CD14-positive monocyte (primary cell): ENCODE results near the gene SLCO4A1. TPM values are rescaled to one million over a fixed set of nuclear protein-coding genes. Genes with fewer than 3 reads are reported as not detected.

Source experiments
- DNase-seq, 3 donors: peaks; one replicate each; pipeline ENCODE4 v3.0.0-alpha.2; 2011 to 2022
- H2AFZ ChIP-seq: 2 replicates; pipeline ENCODE4 v1.6.0; 2012; ENCODE audit warnings: mild to moderate bottlenecking, low read depth, low read length, inconsistent platforms; ENCODE audit not compliant: insufficient read depth, poor library complexity, severe bottlenecking
- H3K27ac ChIP-seq, 2 donors: 1 replicate in 1 of 2; 2 replicates in 1 of 2; pipeline ENCODE4 v1.5.1; 2012 to 2013; ENCODE audit warnings: low read length in 2 of 2, control low read depth in 1 of 2, inconsistent platforms in 1 of 2, low read depth in 1 of 2, mild to moderate bottlenecking in 1 of 2
- H3K27me3 ChIP-seq, 2 donors: one replicate each; pipeline versions ENCODE4 v1.6.0 to v1.6.1; 2011 to 2013; ENCODE audit warnings: low read length in 2 of 2; ENCODE audit not compliant: control insufficient read depth in 2 of 2, insufficient read depth in 2 of 2
- H3K36me3 ChIP-seq, 2 donors: replicated peaks in 1 of 2; 1 replicate in 1 of 2; 2 replicates in 1 of 2; pipeline versions ENCODE4 v1.5.1 to v1.6.1; 2012 to 2013; ENCODE audit warnings: low read length in 2 of 2, control low read depth in 1 of 2, inconsistent platforms in 1 of 2, mild to moderate bottlenecking in 1 of 2; ENCODE audit not compliant: insufficient read depth in 2 of 2, control insufficient read depth in 1 of 2
- H3K4me1 ChIP-seq, 2 donors: 1 replicate in 1 of 2; 2 replicates in 1 of 2; pipeline versions ENCODE4 v1.5.1 to v1.6.1; 2012 to 2013; ENCODE audit warnings: low read length in 2 of 2, control low read depth in 1 of 2, inconsistent platforms in 1 of 2, mild to moderate bottlenecking in 1 of 2, moderate library complexity in 1 of 2; ENCODE audit not compliant: insufficient read depth in 2 of 2, control insufficient read depth in 1 of 2
- H3K4me2 ChIP-seq: replicated peaks from 2 replicates; pipeline ENCODE3; 2012; ENCODE audit warnings: low read length, moderate library complexity, mild to moderate bottlenecking; ENCODE audit not compliant: poor library complexity, severe bottlenecking; ENCODE audit errors: extremely low read depth
- H3K4me3 ChIP-seq, 3 experiments: fragments of 200-600 bp in 1 of 3; sonication (generic) in 1 of 3; replicated peaks in 1 of 3; 1 replicate in 2 of 3; 2 replicates in 1 of 3; pipeline ENCODE4 v1.5.1; 2011 to 2013; ENCODE audit warnings: low read length in 3 of 3, mild to moderate bottlenecking in 3 of 3, control low read depth in 2 of 3, low read depth in 2 of 3, inconsistent platforms in 1 of 3, moderate library complexity in 1 of 3
- H3K79me2 ChIP-seq: 2 replicates; pipeline ENCODE4 v1.6.0; 2012; ENCODE audit warnings: mild to moderate bottlenecking, control low read depth, inconsistent platforms, low read length, moderate library complexity; ENCODE audit not compliant: insufficient read depth
- H3K9ac ChIP-seq: 2 replicates; pipeline ENCODE4 v1.6.0; 2017; ENCODE audit warnings: low read length, mild to moderate bottlenecking; ENCODE audit not compliant: insufficient read depth, poor library complexity, severe bottlenecking
- H3K9me3 ChIP-seq, 2 donors: replicated peaks in 1 of 2; 1 replicate in 1 of 2; 2 replicates in 1 of 2; pipeline versions ENCODE4 v1.5.1 to v1.6.1; 2012 to 2013; ENCODE audit warnings: low read length in 2 of 2, control low read depth in 1 of 2; ENCODE audit not compliant: control insufficient read depth in 1 of 2, insufficient read depth in 1 of 2
- H4K20me1 ChIP-seq: 2 replicates; pipeline ENCODE4 v1.6.0; 2012; ENCODE audit warnings: mild to moderate bottlenecking, low read length, control low read depth, moderate library complexity; ENCODE audit not compliant: insufficient read depth
- H3K27ac Mint-ChIP-seq, 7 donors: one replicate each; pipeline ENCODE4 v1.8.0; 2020; ENCODE audit warnings: mild to moderate bottlenecking in 7 of 7, mixed read lengths in 7 of 7, moderate library complexity in 6 of 7, inconsistent platforms in 2 of 7
- H3K27me3 Mint-ChIP-seq, 3 donors: one replicate each; pipeline ENCODE4 v1.8.0; 2021 to 2022; ENCODE audit warnings: low read depth in 3 of 3, mild to moderate bottlenecking in 3 of 3, mixed read lengths in 3 of 3, moderate library complexity in 3 of 3, inconsistent platforms in 1 of 3
- H3K36me3 Mint-ChIP-seq, 2 donors: one replicate each; pipeline ENCODE4 v1.8.0; 2020; ENCODE audit warnings: mixed read lengths in 2 of 2, inconsistent platforms in 1 of 2, mild to moderate bottlenecking in 1 of 2
- H3K4me1 Mint-ChIP-seq: one replicate; pipeline ENCODE4 v1.8.0; 2020; ENCODE audit warnings: mild to moderate bottlenecking, mixed read lengths
- H3K4me3 Mint-ChIP-seq, 2 donors: one replicate each; pipeline ENCODE4 v1.8.0; 2020; ENCODE audit warnings: mild to moderate bottlenecking in 2 of 2, mixed read lengths in 2 of 2, moderate library complexity in 1 of 2
- H3K9me3 Mint-ChIP-seq, 7 donors: one replicate each; pipeline ENCODE4 v1.8.0; 2020 to 2022; ENCODE audit warnings: mixed read lengths in 7 of 7, mild to moderate bottlenecking in 6 of 7, moderate library complexity in 6 of 7, inconsistent platforms in 2 of 7
- WGBS: methylation state at CpG from one replicate; pipeline ENCODE4 v1.1.5; 2013; ENCODE audit warnings: missing lambda C conversion rate; ENCODE audit not compliant: insufficient coverage; 5-methylcytosine and 5-hydroxymethylcytosine counted together
- intact Hi-C, 2 donors: fragments of 100-400 bp; cut with micrococcal nuclease; formaldehyde crosslinking; loops; one replicate each; pipeline versions ENCODE4 v1.15.0 to v1.15.1; 2023
- polyA plus RNA-seq, 3 donors: library from polyadenylated mRNA; depleted of rRNA in 1 of 3; unstranded in 2 of 3; stranded (reverse) in 1 of 3; fragments of 300-500 nt in 2 of 3; fragments of >200 nt in 1 of 3; fragmentation: Illumina TruSeq in 2 of 3; gene quantifications; 1 replicate in 2 of 3; 2 replicates in 1 of 3; pipeline ENCODE4 v1.2.3, GENCODE V29; 2012 to 2021
- TF ChIP-seq, protein P1 (sequence below): fragments of 200-600 bp; IDR thresholded peaks from one replicate; pipeline ENCODE4 v1.8.0; 2022; ENCODE audit warnings: antibody characterized with exemption, mild to moderate bottlenecking

The SLCO4A1 gene
- polyA plus RNA-seq, 3 donors: 0.05 to 0.42 (median 0.26) TPM

DNA sequence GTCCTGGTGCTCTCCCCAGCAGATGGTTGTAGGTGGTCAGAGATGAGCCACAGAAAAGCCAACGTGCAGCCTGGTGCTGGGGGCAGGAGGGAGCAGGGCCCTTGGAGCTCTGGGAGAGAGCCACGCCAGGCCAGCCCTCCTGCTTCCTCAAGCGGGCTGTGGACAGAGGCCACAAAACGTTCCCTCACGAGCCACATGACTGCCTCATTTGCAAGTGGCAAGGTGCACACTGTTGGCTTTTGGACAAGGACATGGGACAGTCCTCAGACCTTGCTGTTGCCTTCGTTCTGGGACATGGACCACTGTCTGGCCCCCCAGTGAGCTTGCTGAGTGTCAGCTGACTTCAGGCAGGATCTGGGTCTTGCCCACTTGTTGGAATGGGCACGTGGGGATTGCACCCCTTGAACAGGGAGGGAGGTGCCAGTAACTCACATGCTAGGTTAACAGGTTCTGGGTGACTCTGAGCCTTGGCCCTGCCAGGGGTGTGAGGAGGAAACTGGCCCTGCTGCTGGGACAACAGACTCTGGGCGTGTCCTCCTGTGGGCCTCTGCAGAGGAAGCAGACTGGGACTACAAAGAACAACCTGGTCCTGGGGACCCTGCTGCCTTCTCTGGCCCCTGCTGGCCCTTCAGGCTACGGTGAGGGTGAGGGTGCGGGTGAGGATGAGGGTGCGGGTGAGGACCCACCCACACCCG lies 2.6 kb downstream of the SLCO4A1 start:
- Mint-ChIP-seq H3K36me3 (peaks cover 0 to 8% of the 10 kb centered on the region in 2 donors), H3K4me3 (peak overlapping the region in 1 of 2 donors; percentile 7), H3K4me1 (peaks cover 25% of the 10 kb centered on the region), H3K27me3 (peaks cover 24 to 42% (median 32%) of the 10 kb centered on the region in 3 donors), H3K27ac (no peak overlapping the region), H3K9me3 (peaks cover 0 to 6% (median 0%) of the 10 kb centered on the region in 7 donors)
- Histone ChIP-seq H3K4me3 (no peak overlapping the region), H3K4me2 (peak overlapping the region; percentile 14), H4K20me1 (no peaks in the 10 kb centered on the region), H3K9ac (no peak overlapping the region), H3K27ac (no peak overlapping the region), H3K79me2 (no peaks in the 10 kb centered on the region), H3K27me3 (peaks cover 6 to 32% of the 10 kb centered on the region in 2 donors), H3K36me3 (no peaks in the 10 kb centered on the region), H3K9me3 (no peaks in the 10 kb centered on the region), H2AFZ (no peak overlapping the region), H3K4me1 (peaks cover 35 to 46% of the 10 kb centered on the region in 2 donors)
- intact Hi-C loops: no loop called here
- 37% methylated on average over 8 of the region's 12 CpGs for WGBS
- TF ChIP-seq, protein P1, sequence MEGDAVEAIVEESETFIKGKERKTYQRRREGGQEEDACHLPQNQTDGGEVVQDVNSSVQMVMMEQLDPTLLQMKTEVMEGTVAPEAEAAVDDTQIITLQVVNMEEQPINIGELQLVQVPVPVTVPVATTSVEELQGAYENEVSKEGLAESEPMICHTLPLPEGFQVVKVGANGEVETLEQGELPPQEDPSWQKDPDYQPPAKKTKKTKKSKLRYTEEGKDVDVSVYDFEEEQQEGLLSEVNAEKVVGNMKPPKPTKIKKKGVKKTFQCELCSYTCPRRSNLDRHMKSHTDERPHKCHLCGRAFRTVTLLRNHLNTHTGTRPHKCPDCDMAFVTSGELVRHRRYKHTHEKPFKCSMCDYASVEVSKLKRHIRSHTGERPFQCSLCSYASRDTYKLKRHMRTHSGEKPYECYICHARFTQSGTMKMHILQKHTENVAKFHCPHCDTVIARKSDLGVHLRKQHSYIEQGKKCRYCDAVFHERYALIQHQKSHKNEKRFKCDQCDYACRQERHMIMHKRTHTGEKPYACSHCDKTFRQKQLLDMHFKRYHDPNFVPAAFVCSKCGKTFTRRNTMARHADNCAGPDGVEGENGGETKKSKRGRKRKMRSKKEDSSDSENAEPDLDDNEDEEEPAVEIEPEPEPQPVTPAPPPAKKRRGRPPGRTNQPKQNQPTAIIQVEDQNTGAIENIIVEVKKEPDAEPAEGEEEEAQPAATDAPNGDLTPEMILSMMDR: no peak
- DNase-seq: peak; percentile 31 to 42 (median 42)

GRCh38 chr20:62645613-62646012 lies 3.3 kb downstream of the SLCO4A1 start:
- peaks cover 0 to 5% (median 0%) of the 10 kb centered on the region in 7 donors for H3K9me3 Mint-ChIP-seq
- 88% methylated on average over 15 of the region's 15 CpGs for WGBS
- Histone ChIP-seq H3K36me3 (no peaks in the 10 kb centered on the region), H2AFZ (no peak overlapping the region), H3K4me3 (no peak overlapping the region), H3K27me3 (peaks cover 6 to 27% of the 10 kb centered on the region in 2 donors), H3K27ac (no peak overlapping the region), H3K9ac (no peak overlapping the region), H3K4me2 (no peak overlapping the region), H3K9me3 (no peaks in the 10 kb centered on the region), H3K4me1 (peaks cover 35 to 48% of the 10 kb centered on the region in 2 donors), H3K79me2 (no peaks in the 10 kb centered on the region), H4K20me1 (no peaks in the 10 kb centered on the region)
- H3K36me3 Mint-ChIP-seq: peaks cover 3 to 11% of the 10 kb centered on the region in 2 donors
- no peak for DNase-seq
- TF ChIP-seq, protein P1: no peak
- peaks cover 29% of the 10 kb centered on the region for H3K4me1 Mint-ChIP-seq
- no peak overlapping the region for H3K27ac Mint-ChIP-seq
- intact Hi-C loops: no loop called here
- H3K4me3 Mint-ChIP-seq: no peak overlapping the region
- H3K27me3 Mint-ChIP-seq: peaks cover 21 to 36% (median 26%) of the 10 kb centered on the region in 3 donors
